NOMO-1 treated with DMSO at 0.1 percent for 48 hours (cell line): Measurements from ENCODE around the gene KCNQ2.
A peak's percentile ranks its signal among the peaks of the same experiment; 100 is the strongest.

Experiments used
- DNase-seq: peaks from one replicate; lab custom pipeline; 2025; ENCODE audit not compliant: unreplicated experiment; lab: John Stamatoyannopoulos, UW

KCNQ2 gene

DNA sequence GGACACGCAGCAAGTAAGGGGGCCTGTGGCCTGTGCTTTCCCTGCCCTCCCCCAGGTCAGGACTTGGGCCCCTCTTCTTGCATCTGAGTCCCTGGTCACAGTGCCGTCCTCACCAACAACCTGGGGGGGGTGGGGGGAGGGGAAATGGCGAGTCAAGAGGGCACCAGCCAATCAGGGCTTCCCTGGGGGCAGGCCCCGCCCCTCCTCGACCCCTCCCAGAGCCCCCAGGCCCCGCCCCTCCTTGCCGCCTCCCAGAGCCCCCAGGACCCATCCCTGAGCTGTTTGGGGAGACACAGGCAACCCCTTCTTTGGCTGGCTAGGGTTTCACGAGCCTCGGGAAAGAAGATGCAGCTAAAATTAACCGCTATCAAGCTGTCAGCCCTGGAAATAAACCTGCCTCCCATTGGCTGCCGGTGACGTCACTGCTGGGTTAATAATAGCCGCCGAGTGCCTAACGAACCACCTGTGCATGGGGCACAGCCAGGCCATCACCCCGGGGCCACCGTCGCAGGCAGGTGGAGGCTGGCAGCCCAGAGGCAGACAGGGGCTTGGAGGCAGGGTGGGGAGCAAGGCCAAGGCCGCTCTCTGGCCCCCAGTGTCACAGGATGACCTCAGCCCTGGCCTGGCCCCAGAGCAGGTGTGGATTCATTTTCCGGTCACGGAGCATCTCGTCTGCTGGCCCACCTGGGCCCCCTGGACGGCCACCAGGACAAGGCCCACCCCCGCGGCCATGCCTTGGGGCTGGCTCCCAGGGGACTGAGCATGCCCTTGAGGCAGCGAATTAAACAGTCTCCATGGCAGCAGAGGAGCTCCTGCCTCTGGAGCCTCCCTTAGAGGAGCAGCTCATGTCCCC, 29.6 kb upstream of the KCNQ2 start:
- DNase-seq: no peak

DNA sequence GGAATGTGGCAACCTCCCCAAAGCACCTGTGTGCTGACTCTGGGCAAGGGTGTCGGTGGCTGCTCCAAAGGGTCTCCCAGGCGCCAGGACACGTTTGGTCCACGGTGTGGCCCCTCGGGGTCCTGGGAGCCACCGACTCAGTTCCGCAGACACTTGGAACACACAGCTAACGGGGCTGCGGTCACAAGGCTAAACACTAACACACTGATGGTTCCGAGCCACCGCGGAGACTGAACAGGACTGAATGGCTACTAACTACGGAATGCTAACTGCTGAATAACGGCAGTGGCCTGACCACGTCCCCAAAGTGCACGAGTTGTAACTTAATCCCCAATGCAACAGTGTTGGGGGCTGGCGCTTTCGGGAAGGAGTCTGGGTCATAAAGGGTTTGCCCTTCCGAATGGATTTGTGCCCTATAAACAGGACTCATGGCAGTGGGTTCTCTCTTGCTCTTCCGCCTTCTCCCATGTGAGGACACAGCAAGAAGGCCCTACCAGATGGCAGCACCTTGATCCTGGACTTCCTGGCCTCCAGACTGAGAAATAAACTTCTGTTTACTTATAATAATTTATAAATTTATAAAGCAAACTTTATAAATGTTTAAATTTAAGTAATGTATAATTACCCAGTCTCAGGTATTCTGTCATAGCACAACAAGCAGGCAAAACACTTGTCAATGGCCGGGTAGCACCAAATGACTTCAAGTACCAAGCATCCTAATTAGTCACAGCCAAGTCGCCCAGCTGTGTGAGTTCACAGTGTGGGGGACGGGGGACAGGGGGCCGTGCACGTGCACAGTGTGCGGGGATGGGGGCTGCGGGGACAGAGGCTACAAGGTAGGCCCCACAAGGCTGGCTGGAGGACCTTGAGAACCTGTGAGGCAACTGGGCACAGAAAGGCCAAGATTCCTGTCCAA, 28.7 kb upstream of the KCNQ2 start:
- no peak for DNase-seq

DNA sequence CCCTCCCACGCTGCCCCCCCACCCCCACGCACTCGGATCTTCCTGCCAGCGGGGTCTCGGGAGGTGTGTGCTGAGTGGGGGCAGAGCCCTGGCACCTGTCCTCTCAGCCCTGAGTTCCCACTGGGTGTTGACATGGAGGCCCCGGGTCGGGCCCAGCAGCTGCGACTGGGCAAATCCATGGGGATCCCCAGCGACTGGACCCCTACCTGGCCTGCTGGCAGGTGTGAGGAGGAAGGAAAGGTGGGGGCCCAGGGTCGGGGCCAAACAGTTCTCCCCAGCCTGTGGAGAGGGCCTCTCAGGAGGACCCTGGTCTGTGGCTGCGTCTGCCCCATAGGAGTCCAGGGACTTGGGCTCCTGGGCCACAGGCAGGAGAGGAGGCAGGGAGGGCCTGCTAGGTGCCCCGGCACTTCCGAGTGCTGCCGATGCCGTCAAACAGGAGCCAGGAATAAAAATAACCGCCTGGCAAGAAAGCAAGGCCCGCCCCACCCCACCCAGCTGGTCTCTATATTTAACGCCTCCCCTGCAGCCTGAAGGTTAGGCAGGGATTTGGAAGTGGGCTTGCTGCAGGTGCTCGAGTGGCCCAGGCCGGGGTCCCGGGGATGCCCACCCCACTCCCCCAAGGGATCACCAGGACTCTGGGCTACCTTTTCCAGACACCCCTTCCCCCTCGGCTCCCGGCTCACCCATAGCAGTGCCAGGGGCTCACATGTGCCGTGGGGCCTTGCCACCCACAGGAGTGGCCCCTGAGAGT, 27.9 kb upstream of the KCNQ2 start:
- DNase-seq: no peak

DNA sequence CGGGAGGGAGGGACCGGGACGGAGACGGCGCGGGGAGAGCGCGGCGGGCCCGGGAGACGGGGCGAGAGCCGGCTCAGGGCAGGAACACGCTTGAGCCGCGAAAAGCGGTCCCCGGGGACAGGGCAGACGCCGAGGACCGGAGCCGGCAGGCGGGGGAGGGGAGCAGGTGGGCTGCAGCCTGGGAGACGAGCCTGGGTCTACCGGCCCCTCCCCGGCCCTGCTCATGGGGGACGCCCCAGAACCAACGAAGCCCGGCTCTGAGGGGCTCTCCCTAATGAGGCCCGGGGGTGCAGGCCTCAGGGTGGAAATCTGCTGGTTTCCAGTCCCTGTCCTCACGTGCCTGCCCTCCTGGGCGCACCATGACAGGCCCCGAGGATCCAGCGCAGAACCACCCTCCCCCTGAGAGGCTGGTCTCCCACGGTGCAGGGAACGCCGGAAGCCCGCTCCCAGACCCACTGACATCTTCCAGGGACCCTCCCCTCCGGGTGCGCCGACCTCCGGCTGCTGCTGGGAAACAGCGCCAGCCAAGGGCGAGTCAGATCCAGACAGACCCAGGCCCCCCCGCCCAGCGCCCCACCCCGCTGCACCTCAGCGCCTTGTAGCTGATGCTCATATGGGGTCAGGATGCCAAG, 27.0 kb upstream of the KCNQ2 start:
- no peak for DNase-seq

DNA sequence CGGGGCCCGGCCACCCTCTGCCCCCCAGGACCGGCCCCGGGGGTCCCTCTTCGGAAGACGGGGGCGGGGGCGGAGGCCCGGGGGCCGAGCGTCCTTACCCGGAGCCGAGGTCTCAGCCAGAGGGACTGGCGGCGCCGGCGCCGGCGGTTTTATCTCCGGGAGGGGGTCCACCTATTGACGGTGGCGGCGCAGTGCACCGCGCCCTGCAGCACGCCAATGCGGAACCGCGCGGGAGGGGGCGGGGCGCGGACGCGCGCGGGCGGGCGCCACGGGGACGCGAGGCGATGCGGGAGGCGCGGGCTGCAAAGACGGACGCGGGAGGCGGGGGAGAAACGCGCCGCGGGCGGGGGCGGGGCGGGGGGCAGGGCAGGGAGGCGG, 26.5 kb upstream of the KCNQ2 start, which contains the start of gene EEF1A2:
Gene EEF1A2, minus strand, starts transcription at position 124 of the 378 bp plus-strand sequence. CDS start 1,320 bp downstream, outside the sequence.
- DNase-seq: no peak

DNA sequence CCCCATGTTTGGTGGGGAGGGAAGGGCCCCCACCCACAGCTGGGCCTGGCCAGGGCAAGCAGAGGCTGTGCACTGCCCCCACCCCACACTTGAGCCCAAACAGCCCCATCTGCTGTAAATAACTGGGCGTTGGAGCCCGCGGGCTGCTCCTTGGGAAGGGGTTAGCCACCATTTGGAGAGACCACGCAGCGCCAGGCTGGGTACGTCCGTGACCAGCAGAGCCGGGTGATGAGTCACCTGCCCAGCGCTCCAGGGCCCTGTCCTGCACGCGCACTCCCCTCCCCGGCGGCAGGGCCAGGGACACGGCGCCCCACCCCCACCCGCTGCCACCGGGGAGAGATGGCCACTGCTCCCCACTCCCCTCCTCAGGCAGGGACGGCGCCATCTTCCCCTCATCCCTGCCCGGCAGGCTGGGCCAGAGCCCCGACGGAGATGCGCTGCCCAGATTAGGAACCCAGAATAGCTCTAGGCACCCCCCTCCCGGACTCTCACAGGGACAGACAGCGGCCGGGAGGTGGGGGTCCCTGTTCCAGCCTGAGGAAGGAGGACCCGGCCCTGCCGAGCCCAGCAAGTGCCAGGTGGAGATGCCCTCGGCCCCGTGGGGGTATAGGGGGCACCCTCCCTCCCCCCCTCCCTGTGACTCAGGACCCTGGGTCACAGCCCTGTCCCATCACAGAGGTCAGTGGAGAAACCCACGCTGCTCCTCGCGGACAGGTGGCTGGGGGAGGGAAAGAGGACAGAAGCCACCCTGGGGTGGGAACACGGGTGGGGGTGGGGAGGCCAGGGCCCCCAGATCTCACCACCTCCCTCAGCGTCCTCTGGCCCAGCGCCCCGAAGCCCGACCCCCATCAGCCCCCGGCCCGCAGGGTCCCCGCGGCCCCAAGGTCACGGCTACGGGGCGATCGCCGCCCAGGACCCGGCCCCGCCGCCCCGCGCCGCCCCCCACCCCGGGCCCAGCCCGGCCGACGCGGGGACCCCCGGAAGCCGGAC, 25.8 kb upstream of the KCNQ2 start:
- no peak for DNase-seq

DNA sequence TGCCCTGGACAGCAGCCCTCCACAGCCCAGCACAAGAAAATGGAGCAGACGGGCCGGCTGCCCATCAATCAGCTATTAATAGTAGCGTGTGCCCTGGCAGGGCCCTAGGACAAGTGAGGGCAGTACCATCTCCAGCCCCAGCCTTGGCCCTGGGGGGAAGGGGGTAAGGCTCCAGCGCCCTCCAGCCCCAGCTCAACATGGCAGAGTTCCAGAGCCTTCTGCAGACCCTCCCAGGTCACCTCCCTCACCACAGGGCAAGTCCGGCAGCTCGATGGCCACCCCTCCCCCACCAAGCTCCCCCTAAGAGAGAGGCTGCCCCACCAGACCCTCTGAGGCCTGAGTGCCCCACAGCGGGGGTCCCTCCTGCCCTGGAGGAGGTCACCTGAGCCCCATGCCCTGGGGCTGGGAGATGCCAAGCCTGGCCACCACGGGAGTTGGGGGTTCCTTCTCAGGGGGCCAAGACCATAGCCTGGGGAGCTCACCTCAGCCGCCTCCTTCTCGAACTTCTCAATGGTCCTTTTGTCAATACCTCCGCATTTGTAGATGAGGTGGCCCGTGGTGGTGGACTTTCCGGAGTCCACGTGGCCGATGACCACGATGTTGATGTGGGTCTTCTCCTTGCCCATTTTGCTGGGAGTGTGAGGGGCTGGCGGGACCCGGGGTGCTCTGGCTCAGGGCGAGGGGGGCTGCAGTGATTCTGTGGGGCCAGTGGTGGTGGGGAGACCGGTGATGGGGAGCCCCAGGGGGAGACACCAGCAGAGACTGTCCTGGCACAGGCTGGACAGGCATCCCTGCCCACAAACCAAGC, 24.9 kb upstream of the KCNQ2 start:
- DNase-seq: no peak

DNA sequence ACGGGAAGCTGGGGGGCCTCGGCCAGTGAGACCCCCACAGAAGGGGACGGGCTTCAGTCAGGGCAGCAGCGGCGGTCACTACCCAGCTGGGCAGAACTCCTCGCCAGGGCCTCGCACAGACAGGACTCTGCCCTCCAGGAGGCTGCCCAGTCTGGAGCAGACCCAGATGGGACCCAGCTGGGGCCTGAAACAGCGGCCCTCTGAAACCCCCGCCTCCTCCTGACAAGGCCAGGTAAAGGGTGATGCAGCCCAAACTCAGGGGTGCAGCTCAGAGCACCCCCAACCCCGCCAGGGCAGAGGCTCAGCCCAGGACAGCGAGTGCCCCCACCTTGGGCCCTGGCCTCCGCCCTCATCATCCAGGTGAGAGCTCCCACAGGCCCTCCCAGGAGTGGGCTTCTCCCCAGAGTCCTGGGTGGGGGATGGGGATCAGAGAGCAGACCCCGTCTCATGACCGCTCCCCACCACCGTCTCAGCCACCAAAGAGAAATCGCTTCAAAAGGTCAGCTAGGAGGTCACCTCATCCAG, 24.2 kb upstream of the KCNQ2 start:
- no peak for DNase-seq

DNA sequence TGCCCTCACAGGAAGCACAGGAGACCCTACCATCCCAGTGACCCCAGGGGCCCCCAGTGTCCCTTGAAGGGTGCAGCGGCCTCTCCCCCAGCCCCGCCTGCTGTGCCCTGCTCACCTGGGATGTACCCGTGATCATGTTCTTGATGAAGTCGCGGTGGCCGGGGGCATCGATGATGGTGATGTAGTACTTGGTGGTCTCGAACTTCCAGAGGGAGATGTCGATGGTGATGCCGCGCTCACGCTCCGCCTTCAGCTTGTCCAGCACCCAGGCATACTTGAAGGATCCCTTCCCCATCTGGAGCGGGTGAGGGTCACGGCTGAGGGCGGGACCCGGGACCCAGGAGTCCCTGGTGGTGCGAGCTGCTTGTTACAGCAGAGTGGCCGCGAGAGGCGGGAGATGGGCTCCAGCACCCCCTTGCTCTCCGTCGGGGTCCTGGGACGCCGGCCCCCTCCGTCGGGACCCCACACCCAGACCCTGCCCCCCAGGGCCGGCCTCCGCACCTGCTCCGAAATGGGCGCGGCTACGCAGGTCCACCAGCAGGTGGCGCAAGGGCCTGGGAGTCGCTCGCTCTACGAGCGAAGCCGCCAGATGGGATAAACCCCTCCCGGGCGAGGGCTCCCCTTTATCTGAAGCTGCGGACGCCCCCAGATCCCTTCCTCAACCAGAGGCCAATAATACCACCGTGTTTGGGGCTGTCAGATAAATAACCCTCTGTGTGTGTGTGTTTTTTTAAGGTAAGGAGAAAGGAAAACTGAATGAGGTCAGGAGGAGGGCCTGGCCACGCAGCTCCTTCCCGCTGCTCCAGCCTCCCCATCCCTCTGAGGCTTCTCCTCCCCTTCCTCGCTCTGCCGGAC, 23.5 kb upstream of the KCNQ2 start:
- DNase-seq: peak; percentile 24

DNA sequence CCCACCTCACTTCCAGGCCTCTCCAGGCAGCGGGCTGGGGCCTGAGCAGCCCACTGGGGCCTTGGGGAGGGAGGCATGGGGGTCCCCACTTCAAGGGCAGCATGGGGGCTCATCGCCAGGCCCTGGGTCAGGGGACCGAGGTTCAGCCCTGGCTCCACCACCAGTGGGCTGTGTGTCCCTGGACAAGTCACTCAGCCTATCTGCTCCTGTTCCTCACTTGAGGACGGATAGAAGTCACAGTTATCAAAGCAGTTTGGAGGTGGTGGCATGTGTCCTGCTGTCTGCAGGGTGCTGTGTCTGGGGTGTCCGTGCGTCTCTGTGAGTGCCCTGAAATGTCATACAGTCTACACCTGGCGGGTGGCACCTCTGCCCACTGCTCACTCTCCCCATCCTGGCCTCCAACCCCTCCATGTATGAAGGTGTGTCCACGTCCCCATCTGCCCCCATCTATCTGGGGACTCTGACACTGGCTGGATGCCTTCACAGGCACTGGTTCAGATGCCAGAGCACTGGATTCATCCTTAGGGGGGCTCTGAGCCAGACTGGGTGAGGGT, 22.8 kb upstream of the KCNQ2 start:
- no peak for DNase-seq

DNA sequence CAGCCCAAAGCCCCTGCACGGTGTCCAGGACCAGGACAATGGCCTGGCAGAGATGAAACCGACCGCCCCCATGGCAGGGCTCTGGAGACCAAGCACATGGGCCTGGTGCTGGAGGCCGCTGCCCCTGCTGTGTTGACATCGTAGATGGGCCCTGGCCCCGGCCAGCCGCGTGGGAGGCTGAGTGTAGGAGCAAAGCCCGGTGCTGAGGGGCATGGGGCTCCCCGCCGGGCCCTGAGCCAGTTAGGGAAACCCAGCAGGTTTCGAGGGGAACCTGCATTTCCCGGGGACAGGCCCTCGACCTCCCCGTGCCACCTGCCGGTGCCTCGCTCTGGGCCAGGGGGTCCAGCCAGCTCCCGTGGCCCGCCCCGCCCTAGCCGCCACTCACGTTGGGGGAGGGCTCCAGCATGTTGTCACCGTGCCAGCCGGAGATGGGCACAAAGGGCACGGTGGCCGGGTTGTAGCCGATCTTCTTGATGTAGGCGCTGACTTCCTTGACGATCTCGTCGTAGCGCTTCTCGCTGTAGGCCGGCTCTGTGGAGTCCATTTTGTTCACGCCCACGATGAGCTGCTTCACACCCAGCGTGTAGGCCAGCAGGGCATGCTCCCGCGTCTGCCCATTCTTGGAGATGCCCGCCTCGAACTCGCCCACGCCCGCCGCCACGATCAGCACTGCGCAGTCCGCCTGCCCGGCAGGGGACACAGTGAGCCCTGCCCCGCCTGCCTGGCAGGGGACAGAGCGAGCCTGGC, 22.1 kb upstream of the KCNQ2 start:
- DNase-seq: no peak

DNA sequence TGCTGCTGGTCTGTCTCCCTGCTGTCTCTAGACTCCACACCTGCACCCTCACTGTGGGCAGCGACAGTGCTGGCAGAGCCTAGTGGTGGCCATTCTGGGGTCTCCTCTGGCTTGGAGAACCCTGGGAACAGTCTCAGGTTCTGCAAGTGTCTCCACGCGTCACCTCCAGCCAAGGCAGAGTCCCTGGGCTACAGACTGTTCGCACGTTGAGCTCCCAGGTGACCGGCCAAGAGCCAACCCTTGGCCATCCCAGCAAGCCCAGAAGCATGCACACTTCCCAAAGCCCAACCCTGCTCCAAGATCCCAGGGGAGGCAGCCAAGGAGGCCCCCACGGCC, 21.6 kb upstream of the KCNQ2 start:
- DNase-seq: no peak

DNA sequence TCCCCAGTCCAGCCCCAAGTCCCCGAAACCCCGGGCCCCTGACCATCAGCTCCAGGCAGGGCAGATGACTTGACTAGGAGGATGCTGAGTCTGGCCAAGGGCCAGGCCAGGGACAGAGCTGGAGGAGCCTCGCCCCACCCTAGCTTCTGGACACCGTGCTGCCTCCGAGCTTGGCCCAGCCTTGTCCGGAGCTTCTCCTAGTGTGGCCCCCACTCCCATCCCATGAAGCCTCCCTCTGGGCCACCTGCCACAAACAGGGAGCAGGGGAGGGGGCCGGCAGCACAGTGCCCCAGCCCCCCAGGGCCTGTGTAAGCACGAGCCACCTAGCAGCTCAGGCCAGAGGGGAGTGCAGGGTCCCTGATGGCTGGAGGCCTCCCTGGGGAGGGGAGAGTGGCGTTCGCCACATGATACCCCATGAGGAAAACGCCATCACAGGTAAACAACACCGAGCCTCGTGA, 21.1 kb upstream of the KCNQ2 start:
- no peak for DNase-seq

DNA sequence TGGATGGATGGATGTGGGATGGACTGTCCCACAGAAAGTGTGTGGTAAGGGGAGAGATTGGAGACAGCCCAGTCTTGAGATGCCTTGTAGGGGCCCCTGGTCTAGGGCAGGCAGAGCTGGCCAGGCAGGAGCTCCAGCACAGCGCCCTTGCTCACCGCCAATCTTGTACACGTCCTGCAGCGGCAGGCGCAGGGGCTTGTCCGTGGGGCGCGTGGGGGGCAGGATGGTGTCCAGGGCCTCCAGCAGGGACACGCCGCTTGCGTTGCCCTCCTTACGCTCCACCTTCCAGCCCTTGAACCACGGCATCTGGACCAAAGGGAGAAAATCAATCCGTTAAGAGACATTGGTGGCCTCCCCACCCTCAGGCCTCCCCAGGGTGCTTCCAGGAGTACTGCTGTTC, 20.5 kb upstream of the KCNQ2 start:
- DNase-seq: no peak

DNA sequence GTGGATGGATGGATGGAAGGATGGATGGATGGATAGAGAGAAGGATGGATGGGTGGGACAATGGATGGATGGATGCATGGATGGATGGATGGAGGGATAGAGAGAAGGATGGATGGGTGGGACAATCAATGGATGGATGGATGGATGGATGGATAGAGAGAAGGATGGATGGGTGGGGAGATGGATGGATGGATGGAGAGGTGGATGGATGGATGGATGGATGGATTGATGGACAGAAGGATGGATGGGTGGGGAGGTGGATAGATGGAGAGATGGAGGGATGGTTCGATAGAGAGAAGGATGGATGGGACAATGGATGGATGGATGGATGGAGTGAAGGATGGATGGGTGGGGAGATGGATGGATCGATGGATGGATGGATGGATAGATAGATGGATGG, 20.1 kb upstream of the KCNQ2 start:
- no peak for DNase-seq

DNA sequence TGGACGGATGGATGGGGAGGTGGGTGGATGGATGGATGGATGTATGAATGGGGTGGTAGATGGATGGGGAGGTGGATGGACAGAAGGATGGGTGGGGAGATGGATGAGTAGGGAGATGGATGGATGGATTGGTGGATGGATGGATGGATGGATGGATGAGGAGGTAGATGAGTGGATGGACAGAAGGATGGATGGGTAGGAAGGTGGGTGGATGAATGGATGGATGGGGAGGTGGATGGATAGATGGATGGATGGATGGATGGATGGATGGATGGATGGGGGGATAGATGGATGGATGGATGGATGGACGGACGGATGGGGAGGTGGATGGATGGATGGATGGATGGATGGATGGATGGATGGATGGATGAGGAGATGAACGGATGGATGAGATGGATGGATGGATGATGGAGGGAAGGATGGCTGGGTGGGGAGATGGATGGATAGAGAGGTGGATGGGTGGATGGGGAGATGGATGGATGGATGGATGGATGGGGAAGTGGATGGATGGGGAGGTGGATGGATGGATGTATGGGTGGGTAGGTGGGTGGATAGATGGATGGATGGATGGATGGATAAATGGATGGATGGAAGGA, 19.3 kb upstream of the KCNQ2 start:
- DNase-seq: no peak
